NCI-H2171 treated with DMSO at 0.1 percent for 48 hours (cell line): ENCODE measurements around the gene AHRR.

Experiments used
- DNase-seq: peaks from one replicate; lab custom pipeline; 2025; lab: John Stamatoyannopoulos, UW

The AHRR gene

DNA sequence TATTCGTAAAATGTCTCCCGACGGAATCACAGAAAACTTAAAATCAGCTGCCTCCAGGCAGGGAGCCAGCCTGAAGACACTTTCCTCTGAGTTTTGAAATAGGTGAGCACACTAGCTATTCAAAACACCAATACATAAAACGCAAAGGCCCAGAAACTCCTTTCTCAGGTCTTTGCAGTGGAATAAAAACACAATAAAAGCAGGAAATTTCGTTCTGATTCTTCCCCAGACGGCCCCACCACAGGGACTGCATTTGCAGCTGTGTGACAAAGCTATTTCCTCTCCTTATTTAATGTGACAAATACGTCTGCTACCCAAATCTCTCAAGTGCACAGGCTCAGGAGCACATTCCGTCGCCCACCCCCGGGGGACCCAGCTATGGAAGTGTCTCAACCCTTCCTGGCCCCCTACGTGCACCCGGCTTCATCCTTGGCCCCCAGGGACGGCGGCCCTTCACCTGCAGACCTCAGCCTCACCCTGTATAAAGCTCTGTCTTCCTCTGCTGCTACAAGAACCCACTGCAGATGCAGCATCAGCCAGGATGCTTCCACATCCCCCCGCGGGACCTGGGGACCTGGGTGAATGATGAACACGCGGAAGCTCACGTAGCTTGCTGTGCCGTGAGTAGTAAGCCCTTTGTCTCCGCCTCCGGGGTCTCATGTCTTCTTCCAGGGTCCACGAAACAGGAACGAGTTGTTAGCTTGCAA, 24.9 kb downstream of the AHRR start:
- DNase-seq, result no peak

DNA sequence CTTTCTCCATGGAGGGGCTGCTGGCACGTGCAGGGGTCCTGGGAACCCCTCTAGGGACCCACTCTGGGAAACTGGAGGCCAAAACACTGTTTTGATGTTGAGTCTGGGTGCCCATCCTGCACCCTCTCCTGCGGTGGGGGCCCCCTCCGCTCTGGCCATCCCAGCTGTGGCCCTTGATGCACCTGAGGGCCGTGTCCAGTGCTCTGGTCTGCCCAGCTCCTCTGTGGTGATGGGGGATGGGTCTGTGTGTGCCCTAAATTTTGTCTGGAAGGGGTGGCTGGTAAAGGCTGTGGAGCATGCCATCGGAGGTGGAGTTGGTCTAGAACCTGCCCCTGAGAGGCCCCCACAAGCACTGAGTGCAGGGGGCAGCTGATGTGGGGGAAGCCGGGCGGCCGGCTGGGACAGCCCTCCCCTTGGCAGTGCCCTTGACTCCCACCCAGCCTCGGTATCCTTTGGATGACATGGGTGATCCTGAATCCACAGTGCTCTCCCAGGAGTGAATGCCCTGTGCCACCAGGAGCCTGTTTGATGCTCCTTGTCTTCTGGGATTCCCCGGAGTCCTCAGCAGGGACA, 26.3 kb downstream of the AHRR start:
- DNase-seq, result no peak

DNA sequence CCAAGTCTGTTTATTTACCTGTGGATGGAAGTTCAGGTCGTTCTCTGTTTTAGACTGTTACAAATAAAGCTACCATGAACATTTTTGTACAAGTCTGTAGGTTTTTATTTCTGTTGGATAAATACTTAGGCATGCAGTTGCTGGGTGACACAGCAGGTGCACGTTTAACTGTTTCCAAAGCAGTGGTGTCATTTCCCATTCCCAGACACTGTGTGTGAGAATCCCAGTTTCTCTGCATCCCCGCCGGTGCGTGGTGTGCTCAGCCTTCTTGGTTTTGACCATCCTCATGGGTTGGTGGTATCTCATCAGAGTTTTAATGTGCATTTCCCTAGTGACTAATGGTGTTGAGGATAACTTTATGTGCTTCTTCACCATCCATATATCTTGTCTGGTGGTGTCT, 27.2 kb downstream of the AHRR start:
- DNase-seq, result no peak

DNA sequence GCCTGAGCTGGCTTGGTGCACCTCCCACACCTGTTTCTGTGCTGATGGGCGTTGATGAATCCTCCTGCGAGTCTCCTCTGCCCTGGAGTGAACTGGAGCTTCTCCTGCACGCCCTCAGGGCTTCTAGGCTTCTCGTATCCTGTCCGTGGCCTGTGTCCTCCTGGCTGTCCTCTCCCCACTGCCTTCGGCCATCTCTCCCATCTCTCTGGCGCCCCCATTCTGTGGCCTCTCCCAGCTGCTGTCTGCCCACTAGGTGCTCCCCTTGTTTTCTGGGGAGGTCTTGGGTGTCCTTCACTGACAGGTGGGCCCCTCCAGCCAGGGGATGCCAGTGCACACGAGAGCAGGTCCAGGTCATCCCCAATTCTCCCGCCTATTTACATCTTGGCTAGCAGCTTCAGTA, 28.8 kb downstream of the AHRR start:
- DNase-seq, result no peak

DNA sequence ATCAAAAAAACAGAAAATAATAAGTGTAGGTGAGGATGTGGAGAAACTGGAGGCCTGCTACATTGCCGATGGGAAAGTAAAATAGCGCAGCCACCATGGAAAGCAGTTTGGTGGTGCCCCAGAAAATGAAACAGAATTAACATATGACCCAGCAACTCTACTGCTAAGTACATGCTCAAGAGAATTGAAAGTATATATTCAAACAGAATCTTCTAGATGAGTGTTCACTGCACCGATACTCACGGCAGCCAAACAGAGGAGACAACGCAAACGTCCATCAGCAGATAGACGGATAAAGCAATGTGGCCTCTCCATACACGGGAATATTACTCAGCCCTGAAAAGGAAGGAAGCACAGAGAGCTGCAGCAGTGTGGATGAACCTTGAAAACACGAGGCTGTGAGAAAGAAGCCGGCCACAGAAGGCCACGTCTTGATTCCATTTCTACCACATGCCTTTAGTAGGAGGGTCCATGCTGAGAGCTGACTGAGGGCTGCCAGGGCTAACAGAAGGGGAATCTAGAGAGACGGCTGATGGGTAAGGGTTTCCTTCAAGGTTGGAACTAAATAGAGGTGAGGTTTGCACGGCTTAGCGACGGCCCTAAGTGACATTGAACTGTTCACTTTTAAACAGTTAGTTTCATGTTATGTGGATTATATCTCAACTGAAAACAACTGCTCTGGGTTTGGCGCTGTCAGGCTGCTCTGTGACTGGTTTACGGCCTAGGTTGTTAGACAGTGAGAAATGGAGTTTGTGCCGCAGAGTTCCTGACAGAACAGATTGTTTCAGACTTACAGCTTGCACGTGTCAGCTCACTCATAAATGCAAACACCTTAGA, 29.8 kb downstream of the AHRR start:
- DNase-seq, result no peak

DNA sequence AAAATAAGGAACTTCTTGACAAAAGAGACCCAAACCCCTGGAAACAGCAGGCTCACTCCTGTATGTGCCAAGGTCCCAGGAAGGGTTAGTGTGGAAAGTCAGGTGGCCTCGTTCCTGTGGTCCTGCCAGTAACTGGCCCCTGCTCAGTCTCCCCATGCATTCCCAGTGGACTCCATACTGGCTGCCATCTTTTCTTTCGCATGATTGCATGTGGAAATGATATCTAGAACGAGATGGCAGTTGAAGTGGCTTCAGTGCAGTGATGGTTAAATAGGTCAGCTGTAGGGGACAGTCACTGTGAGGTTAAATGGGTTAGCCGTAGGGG, 30.4 kb downstream of the AHRR start:
- no peak for DNase-seq

DNA sequence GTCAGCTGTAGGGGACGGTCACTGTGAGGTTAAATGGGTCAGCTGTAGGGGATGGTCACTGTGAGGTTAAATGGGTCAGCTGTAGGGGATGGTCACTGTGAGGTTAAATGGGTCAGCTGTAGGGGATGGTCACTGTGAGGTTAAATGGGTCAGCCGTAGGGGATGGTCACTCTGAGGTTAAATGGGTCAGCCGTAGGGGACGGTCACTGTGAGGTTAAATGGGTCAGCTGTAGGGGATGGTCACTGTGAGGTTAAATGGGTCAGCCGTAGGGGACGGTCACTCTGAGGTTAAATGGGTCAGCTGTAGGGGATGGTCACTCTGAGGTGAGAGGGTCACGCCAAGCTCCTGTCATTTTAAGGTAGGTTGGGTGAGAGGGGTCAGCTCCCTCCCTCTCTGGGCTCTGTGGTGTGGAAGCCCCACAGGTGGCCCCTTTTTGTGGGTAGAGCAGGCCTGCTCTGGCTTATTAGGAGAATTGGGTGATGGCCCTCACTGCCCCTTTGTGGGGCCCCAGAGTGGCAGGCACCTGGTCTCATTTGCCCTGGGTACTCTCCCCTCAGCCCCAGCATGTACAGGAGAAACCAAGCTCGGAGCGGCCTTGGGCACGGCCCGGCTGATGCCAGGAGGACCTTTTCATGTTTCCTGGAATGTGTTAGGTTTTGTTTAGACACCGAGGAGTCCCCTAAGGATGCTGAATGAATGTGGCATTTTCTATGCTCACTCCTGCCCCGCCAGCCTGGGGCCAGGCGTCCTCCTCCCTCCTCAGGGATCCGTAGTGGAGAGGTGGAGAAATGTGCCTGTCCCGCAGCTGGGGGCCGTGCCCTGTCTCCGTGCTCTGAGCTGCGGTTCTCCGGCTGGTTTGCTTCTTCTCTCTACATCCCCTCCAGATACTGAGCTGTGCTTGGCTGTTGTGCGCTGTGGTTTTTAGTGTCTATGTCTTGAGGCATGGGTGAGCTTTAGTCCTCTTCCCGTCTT, 31.4 kb downstream of the AHRR start:
- DNase-seq, result no peak

DNA sequence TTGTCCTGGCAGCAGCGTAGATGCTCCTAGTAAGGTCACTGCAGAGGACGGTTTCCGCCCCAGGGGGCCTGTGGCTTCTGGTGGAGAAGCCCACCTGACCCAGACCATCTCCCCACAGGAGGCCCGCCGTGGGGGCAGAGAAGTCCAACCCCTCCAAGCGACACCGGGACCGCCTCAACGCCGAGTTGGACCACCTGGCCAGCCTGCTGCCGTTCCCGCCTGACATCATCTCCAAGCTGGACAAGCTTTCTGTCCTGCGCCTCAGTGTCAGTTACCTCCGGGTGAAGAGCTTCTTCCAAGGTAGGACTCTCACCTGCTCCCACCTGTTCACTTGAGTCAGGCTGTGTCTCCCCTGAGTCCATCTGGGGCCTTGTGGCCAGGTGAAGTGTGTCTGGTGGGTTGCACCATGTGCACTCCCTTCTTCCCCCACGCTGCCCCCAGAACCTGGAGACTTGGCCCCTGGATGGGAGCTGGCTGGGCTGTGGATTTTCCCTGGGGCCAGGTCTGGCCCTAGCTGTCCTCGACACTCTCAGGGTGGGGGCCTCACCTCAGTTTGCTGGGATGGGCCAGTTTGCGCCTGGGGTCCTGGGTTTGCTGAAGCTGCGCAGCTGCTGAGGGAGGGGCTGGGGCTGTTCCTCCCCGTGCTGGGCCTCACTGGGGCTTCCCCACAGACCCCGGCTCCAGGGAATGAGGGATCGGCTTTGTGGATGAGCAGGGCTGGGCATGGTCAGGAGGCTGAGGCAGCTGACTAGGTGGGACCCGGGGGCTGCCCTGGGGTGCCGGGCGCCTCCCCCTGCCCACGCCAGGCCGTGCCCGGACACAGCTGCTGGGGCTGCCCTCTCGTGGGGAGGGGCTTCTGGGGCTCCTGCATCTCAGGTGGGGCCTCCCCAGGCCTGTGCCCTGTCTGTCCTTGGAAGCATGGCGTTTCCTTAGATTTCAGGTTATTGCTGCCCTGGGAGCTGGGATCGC, 32.4 kb downstream of the AHRR start:
- no peak for DNase-seq

DNA sequence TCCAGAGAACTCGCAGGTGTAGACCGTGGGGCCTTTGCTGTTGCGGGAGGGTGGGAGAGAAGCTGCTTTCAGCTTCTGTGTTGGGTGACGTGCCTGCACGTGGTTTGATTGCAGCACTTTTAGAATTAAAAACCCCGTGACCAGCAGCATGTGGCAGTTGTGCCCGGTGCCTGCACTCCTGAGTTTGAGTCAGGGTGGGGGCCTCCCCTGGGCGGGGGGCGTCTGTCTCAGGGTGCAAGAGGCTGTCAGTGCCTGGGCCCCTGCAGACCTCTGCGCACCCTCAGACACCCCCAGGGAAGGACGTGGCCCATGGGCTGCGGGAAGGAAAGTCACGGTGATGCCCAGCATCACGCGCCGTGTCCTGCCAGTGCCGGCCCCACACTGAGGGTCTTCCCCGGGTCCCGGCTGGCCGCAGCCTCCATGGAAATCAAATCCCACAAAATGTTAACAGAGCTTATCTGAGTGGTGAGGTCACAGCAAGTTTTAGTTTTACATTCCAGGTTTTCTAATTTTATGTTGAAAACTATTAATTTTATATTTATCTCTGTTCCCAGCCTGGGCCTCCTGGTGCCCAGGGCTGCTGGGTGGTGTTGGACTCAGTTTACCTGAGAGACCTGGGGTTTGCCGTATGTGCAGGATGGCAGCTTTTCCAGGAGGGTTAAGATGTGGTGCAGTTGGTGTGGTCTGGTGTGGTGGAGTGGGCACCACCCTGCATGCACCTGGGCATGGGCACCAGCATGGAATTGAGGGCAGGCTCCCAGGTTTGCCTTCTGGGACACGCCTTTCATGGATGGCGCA, 33.3 kb downstream of the AHRR start:
- DNase-seq, result no peak

DNA sequence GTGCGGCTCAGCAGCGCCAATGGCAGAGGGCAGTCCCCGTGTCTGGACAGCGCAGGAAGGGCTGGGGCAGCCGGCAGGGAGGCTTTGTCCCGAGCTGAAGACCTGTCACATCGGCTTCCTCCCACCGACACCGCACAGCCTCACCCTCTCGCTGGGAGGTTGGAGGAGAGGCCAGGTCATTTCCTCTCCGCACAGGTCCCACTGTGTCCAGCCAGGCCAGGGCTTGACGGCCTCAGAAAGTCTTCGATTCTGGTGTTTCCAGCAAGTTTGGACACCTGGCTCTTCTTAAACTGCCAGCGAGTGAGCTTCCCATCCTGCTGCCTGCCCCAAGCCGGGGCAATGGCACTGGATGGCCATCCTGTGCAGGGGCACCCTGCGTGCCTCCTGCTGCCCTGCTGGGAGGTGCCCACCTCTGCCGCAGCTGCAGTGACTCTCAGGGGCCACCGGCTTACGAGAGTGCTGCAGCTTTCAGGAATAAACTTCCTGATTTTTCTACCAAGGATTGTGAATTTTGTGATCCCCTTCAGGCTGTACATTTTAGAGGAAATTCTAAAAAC, 33.9 kb downstream of the AHRR start:
- DNase-seq, result no peak

DNA sequence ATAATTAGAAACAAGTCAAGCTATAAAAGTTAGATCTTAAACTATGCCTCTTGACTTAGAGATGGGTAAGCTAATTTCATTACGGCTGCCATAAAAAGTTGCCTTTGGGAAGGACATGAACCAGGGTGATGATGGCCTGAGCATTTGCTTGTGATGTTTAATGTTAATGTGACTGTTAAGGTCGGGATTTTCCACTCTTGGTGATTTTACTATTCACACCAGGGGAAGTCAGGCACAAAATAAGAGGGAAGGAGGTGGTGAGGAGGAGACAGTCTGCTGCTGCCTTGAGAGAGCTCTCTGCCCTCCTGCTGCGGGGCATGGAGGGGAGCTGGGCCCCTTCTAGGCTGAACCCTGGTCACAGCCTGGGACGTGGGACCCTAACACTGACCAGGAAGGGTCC, 34.4 kb downstream of the AHRR start:
- no peak for DNase-seq

DNA sequence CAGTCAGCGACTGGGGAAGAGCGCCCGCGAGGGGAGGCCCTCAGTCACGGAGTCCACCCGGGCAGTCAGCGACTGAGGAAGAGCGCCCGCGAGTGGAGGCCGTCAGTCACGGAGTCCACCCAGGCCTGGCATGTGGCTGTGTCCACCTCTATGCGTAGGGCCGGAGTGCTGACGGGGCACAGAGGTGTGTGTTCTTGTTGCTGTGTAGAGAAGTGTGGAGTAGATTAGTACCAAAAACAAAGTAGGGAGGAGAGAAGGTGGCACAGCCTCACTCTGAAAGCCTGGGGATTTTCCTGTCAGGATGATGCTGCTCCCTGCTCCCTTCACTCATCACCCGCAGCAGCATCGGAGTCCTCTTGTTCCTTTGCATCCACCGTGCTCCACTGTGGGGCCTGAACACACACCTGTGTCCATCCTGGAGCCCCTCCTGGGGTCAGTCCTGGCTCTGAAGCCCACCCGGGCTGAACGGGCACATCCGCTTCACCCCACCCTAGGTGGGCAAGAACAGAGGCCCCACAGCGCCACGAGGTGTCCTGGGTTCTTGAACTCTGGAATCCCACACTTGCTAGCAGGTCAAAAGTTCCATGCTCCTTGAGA, 37.9 kb downstream of the AHRR start:
- DNase-seq, result no peak

DNA sequence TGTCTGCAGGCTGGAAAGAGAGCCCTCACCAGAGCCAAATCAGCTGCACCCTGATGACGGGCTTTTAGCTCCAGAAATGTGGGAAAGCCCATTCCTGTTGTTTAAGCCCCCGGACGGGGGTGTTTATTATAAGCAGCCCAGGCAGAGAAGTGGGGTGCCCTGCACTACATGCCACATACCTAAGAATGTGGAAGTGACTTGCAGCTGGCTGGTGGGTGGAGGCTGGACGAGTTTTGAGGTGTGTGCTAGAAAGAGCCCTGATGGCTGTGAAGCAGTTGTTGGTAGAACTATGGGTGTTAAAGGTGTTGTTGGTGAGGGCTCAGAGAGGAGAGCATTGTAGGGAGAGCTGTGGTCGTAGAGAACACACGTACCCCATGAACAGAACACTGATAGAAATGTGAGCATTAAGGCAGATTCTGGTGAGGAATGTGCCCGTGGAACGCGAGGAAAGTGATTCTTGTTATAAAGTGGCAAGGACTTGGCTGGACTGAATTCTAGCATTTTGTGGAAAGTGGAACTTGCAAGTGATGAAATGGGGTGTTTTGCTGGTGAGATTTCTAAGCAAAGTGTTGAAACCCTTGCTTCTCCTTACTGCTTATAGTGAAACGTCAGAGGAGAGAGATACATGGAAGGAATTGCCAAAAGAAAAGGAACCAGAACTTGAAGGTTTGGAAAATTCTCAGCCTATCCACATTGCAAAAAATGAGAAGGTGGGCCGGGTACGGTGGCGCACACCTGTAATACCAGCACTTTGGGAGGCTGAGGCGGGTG, 38.9 kb downstream of the AHRR start:
- no peak for DNase-seq

DNA sequence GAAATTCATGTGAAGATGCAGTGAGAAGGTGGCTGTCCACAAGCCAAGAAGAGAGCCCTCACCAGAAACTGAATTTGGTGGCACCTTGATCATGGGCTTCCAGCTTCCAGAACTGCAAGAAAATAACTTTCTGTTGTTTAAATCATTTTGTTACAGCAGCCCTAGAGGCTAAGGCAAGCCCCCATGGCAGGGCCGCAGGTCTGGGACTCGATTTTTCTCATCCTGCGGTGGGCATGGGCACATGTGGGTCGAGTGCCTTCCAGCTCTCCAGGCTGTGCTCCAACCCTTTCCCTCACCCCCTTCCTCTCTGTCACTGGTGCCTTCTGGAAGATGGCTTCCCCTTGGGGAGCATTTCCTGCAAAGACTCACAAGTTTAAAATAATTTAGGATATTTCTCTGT, 40.7 kb downstream of the AHRR start:
- DNase-seq, result no peak

DNA sequence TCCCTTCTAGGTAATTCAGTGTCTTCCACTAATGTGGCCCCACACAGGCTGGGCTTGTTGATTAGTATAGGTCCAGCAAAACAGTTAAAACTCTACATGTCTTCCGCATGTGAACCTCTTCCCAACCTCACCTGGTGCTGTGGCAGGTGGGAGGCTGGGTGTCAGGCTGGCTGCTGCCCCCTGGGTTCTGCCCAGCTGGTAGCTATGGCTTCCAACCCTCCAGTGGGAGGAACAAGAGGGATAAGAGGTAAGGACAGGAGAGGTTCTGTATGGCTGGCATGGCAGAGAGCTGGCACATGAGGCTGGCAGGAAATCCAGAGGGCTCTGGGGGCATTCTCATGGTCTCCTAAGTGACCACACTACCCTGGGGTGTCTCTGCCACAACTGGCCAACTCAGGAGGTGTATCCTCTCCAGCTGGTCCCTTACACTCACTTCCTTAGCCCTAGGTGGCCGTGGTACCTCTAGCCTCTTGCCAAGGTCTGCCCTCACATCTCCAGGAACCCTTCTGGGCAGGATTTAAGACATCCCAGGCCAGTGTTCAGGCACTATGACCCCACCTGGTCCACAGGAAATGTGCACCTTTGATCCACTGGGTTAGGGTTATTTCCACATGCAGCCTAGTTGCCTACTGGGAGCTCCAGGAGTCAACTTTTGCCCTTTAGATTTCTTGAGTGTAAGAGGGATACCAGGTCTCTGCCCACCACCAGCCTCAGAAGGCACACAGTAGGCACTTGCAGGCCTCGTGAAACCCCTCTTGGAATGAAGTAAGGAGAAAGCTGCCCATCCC, 41.7 kb downstream of the AHRR start:
- DNase-seq, result no peak

DNA sequence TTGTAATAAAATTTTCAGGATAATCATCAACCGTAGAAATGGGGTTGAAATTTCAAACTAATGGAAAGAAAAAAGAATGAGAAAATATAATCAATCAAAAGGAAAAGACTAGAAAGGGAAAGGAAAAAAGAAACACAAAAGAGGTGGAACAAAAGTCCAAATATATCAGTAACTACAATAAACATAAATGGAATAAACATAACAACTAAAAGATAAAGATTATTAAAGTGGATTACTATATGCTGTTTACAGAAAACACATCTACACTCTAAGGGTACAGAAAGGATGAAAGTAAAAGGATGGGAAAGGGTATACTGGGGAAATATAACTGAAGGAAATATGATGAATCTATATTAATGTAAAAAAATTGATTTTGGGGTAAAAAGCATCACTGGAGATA, 43.0 kb downstream of the AHRR start:
- no peak for DNase-seq

DNA sequence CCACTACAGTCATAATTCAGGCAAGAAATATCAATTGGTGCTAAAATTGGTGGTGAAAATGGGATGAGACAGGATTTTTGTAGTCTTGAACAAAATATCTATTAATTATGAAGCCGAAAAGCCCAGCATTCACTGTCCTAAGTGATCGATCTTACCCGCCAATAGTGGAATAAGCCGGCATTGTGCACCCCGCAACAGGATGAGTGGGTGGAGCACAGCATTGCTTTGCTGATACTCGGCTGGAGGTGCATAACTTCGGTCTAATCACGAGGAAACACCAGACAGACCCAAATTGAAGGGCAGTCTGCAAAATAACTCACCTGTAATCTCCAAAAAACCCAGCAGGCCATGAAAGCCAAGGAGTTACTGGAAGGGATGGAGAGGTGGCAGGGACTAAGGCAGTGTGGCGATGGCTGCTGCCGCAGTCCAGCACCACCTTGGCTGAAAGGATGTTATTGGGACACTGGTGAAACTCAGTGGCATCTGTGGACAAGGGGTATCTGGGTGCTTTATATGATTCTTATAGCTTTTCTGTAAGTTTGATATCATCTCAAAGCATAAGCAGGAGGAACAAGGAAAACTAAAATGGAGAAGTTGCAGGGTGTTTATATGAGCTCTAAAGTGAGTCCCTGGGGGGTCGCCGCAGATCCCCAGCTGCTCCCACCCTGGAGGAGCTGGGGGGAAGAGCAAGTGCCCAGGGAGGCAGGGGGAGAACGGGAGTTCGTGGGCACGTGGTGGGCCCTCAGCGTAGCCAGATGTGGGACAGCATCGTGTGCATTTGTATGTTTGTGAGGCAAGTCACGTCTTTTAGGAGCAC, 45.2 kb downstream of the AHRR start:
- no peak for DNase-seq
